Retinal pigment epithelial cell (primary cell): ENCODE results near the gene HOATZ.
A peak's percentile ranks its signal among the peaks of the same experiment; 100 is the strongest.

ENCODE experiments used
- DNase-seq: peaks from one replicate; pipeline ENCODE4 v3.0.0-alpha.2; 2010; ENCODE audit warnings: low read depth
- H3K4me3 ChIP-seq: 2 replicates; pipeline ENCODE4 v1.5.1; 2011; ENCODE audit warnings: mild to moderate bottlenecking, low read length, control low read depth, moderate library complexity
- CTCF ChIP-seq: conservative IDR thresholded peaks from 2 replicates; pipeline ENCODE4 v1.5.1; 2011; ENCODE audit warnings: low read depth, low read length, control low read depth, inconsistent platforms

Gene HOATZ

DNA sequence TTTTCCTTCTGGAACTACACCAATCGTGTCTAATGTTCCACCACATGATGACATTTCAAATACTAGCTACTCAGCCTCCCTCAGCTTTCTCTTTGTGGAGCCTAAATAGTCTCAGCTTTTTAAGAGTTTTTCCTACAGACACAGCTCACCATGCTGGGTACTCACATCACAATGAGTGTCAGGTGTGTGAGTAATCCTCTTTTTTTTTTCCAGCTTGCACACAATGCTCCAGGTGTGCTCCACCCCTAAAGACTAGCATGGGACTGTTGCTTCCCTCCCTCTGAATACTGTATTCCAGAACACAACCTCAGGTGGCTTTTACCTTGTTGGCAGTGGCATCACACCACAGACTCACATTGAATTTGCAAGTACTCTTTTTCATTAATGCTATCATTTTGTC is 14.1 kb upstream of the HOATZ start:
- no peak for TF ChIP-seq CTCF
- H3K4me3 ChIP-seq, result no peak overlapping the region
- no peak for DNase-seq

GRCh38 chr11:111502611-111503010 is 12.0 kb upstream of the HOATZ start:
- DNase-seq, result no peak
- no peak for TF ChIP-seq CTCF
- H3K4me3 ChIP-seq, result no peak overlapping the region

- H3K4me3 ChIP-seq, result no peak overlapping the region
- TF ChIP-seq CTCF, result no peak
- no peak for DNase-seq
Measured at GRCh38 chr11:111510311-111510710, 4.3 kb upstream of the HOATZ start.

- H3K4me3 ChIP-seq, result peak within 1 kb of the TSS; percentile 46
- TF ChIP-seq CTCF, result no peak
- DNase-seq, result no peak
Measured at GRCh38 chr11:111512296-111513239, 2.0 kb upstream of the HOATZ start, which contains the start of gene BTG4. TSS of gene BTG4 (minus strand) at chr11:111512386. CDS start at chr11:111498776, 13,610 bp downstream.

DNA sequence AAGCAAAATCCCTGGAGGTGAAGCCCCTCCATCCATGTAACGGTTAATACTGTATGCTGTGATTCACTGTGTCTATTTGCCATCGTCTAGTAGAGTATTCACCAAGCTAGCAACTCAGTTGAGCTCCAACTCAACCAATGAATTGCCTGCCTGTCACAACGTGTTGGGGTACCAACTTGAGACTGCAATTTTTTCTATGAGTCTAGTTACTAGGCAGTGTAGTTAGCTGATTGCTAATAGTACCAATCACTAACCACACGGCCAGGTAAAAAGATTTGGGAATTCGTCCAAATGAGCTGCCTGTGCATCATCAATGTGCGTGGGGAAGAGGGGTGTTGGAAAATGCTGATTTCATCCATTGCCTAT is 1.4 kb upstream of the HOATZ start:
- peak overlapping the region; percentile 19 for H3K4me3 ChIP-seq
- DNase-seq, result no peak
- TF ChIP-seq CTCF, result no peak

DNA sequence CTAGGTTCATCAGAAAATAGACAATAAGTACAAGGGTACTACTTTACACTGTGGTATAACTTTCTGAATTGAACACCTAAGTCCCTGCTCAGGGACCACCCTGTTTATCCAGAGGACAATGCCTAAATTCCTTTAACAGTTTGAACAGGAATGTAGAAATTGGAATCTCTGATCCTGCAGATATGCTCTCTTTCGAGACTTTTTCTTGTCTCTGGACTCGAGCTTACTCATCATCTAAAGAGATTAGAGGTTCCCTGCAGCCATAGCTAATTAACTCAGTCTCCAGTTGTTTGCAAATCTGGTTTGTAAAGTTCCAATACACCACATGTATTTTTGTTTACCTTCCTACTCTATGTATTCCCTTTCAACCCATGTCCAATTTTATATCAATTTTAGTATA is 1.0 kb downstream of the HOATZ start:
- H3K4me3 ChIP-seq, result no peak overlapping the region
- DNase-seq, result no peak
- TF ChIP-seq CTCF, result no peak

- TF ChIP-seq CTCF, result no peak
- H3K4me3 ChIP-seq, result no peak overlapping the region
- no peak for DNase-seq
Measured at GRCh38 chr11:111518668-111519067, 4.1 kb downstream of the HOATZ start.
